GM12873 (cell line): ENCODE data around the gene SS18L1.

Experiments
- TF ChIP-seq, protein P1 (sequence below): IDR thresholded peaks from 2 replicates; pipeline ENCODE4 v1.5.1; 2012; ENCODE audit warnings: low read depth, mild to moderate bottlenecking, moderate library complexity, low read length, control low read depth; ENCODE audit not compliant: insufficient read depth; ENCODE audit errors: missing control alignments

Gene SS18L1

DNA sequence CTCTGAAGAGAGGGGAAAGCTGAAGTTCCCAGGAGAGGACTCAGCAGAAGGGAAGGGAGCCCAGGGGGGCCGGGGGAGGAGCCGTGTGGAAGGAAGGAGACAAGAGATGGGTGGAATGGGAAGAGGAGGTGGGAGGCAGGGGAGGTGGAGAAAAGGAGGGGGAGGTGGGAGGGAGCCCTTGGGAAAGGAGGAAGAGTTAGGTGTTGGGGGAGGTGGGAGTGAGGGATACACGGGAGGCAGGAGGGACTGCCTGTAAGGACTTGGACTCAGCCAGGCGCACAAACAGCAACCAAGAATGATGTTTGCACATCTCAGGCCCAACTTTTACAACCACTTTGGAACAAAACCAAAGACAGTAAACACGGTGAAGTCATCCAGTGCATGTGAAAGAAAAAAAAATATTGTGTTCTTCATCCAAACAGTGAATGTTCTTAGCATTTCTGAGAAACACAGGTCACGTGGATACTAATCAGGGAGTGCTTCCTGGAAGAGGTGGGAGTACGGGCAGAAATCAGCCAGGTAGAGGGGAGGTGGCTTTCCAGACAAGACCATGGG, 38.7 kb upstream of the SS18L1 start:
- TF ChIP-seq, protein P1, sequence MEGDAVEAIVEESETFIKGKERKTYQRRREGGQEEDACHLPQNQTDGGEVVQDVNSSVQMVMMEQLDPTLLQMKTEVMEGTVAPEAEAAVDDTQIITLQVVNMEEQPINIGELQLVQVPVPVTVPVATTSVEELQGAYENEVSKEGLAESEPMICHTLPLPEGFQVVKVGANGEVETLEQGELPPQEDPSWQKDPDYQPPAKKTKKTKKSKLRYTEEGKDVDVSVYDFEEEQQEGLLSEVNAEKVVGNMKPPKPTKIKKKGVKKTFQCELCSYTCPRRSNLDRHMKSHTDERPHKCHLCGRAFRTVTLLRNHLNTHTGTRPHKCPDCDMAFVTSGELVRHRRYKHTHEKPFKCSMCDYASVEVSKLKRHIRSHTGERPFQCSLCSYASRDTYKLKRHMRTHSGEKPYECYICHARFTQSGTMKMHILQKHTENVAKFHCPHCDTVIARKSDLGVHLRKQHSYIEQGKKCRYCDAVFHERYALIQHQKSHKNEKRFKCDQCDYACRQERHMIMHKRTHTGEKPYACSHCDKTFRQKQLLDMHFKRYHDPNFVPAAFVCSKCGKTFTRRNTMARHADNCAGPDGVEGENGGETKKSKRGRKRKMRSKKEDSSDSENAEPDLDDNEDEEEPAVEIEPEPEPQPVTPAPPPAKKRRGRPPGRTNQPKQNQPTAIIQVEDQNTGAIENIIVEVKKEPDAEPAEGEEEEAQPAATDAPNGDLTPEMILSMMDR, result no peak

DNA sequence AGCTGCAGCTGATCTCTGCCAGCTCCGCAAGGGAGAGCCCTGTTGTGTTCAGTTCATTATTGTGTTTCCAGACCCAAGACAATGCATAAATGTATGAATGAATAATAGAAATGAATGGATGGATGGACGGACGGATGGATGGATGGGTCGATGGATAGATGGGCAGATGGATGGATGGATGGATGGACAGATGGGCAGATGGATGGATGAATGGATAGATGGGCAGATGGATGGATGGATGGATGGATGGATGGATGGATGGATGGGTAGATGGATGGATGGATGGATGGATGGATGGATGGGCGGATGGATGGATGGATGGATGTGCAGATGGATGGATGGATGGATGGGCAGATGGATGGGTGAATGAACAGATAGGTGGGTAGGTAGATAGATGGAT, 38.0 kb upstream of the SS18L1 start:
- TF ChIP-seq, protein P1, result no peak

DNA sequence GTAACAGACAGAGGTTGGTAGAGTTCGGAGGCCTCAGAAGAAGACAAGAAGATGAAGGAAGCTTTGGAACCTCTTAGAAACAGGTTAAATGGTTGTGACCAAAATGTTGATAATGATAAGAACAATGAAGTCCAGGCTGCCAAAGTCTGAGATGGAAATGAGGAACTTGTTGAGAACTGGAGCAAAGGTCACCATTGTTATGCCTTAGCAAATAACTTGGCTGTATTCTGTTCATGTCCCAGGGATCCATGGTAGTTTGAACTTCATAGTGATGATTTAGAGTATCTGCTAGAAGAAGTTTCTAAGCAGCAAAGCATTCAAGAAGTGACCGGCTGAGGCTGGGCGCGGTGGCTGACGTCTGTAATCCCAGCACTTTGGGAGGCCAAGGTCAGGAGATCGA, 32.4 kb upstream of the SS18L1 start:
- TF ChIP-seq, protein P1, result no peak

DNA sequence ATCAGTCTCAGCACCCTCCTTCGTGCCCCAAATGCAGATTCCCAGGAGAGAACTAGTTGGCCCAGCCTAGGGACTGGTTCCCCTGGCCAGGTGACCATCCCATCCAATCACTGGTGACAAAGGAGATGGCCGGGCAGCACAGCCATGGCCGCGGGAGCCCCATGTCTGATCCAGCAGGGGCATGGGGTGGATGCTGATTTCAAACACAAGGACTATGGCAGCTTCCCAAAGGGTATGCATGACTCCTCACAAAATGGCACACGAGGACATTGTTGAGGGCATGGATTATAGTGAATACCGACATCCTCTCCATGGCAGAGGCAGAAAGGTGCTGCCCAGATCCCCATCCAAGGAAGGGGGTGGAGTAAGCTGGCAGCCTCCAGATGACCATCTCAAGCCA, 31.2 kb upstream of the SS18L1 start:
- TF ChIP-seq, protein P1, result no peak

DNA sequence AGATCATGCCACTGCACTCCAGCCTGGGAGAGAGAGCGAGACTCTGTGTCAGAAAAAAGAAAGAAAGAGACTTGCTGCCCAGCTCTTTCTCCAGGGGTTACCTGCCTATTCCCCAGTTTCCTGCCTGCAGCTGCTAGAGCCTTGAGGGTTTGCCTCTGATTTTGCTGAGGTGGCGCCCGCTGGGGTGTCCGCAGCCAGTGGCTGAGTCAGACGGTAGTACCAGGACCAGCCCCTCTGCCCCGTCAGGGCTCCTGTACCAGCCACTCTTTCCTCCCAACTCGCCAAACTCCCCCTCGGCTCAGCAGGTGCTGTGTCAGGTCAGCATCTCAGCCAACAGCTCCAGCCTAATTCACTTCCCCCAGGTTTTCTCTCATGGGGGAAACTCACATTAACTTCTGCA, 28.7 kb upstream of the SS18L1 start:
- TF ChIP-seq, protein P1, result no peak

DNA sequence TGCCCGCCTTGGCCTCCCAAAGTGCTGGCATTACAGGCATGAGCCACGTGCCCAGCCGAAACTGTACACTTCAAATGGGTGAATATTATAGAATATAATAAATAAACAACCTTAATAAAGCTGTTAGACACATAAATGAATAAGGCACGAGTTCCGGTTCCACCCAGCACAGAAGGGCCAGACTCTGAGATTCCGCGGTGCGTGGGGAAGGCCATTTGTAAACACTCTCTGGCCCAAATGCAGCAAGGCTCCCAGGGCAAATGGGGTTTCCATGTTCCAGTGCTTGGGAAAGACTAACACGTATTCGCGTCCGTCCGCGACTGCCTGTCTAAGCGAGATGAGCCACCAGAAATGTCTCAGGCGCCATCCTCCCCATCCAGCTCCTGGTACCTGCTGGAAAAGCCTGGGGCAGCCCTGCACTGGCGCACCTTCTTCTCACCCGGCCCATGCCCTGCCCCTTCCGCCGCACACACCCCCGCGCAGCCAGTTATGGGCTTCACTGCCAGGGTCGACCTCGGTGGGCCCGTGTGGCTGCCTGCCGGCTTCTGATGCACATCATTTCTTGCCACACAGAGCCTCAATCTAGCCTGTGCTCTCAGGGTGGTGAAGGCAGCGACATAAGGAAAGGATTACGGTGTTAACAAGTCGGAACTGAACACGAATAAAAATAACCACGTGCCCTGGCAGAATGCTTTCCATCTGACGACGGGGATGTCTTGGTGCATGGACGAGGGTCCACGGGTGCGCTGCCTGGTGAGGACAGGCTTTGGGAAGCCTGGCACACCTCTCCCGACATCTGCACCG, 26.8 kb upstream of the SS18L1 start:
- TF ChIP-seq, protein P1, result no peak

DNA sequence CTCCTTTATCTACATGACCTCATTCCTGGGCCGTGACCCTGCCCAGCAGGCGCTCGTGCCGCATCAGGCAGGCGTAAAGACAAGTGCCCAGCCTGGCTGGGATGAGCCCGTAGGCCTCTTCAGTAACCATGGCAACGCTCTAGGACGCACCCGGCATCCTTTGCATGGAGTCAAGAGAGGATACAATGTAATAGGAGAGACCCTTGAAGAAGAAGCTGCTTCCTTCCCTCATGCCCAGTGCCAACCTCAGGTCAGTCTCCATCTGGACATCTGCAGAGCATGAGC, 26.3 kb upstream of the SS18L1 start:
- TF ChIP-seq, protein P1, result no peak
